ENCODE data around the gene C11orf86. TPM values are rescaled to one million over a fixed set of nuclear protein-coding genes. Genes with fewer than 3 reads are reported as not detected.

C11orf86 gene
- total and polyA plus RNA-seq, 2 of the 8 experiments (the other 6 are each of a cell fraction or from before 2014, with no cell fraction given), result 0.91 to 0.97 TPM

- no peaks in the 10 kb centered on the region for H3K79me1 ChIP-seq (ENCODE audit: low read depth, low read length)
- H3K79me2 ChIP-seq (ENCODE audit: control insufficient read depth in 1 of 2, insufficient read depth in 2 of 2, low read length in 2 of 2), result peaks cover 0 to 4% of the 10 kb centered on the region in 2 experiments; a peak in 1 of 4 replicates
- H3K23ac ChIP-seq (ENCODE audit: insufficient read length), result no peak overlapping the region
- no peak overlapping the region for H4K8ac ChIP-seq (ENCODE audit: extremely low read depth, insufficient read depth, low read length)
- peaks cover 4 to 12% (median 5%) of the 10 kb centered on the region in 4 experiments for H3K4me1 ChIP-seq (replicated peaks in 1 of 4; ENCODE audit: control insufficient read depth in 3 of 4, insufficient read depth in 4 of 4, low read length in 3 of 4)
- no peak overlapping the region for H3K14ac ChIP-seq (ENCODE audit: insufficient read length)
- POLR2A ChIA-PET (ENCODE audit: partially characterized antibody), result interaction anchor here (1.8 kb wide), 1 partner anchor 51 kb away, joined by 3 read pairs; no protein-coding TSS in a partner anchor
- FAIRE-seq (no peak), DNase-seq (ENCODE audit: low read depth in 1 of 2, low spot score in 2 of 2) (no peak)
- no peaks in the 10 kb centered on the region for H3K9me3 ChIP-seq (ENCODE audit: insufficient read depth in 2 of 2, low read depth in 1 of 2, low read length in 1 of 2)
- no peak overlapping the region; a peak in 1 of 7 replicates for H3K9ac ChIP-seq (replicated peaks in 1 of 4; ENCODE audit: extremely low read depth in 1 of 4, low read depth in 3 of 4, low read length in 3 of 4)
- H2AK5ac ChIP-seq (ENCODE audit: low read depth, low read length), result peak overlapping the region; percentile 96; the same call in 1 of the 2 replicates
- no peak overlapping the region for H2BK120ac ChIP-seq (replicated peaks; ENCODE audit: low read depth, low read length)
- no peak overlapping the region for H4K91ac ChIP-seq (replicated peaks; ENCODE audit: insufficient read length, low read length)
- H2AFZ ChIP-seq (ENCODE audit: low read length), result no peak overlapping the region
- no peak overlapping the region for H3K27ac ChIP-seq (ENCODE audit: low read depth, low read length)
- no peaks in the 10 kb centered on the region for H3K36me3 ChIP-seq (ENCODE audit: control insufficient read depth in 2 of 4, insufficient read depth in 4 of 4, low read length in 3 of 4)
- no peaks in the 10 kb centered on the region for H3K27me3 ChIP-seq (replicated peaks in 1 of 4; ENCODE audit: control insufficient read depth in 3 of 4, extremely low read depth in 1 of 4, insufficient read depth in 3 of 4, low read length in 3 of 4)
- no peak overlapping the region for H3K18ac ChIP-seq (ENCODE audit: extremely low read depth, low read length)
- H2BK12ac ChIP-seq (ENCODE audit: low read depth, low read length), result no peak overlapping the region
- H3K23me2 ChIP-seq (ENCODE audit: low read depth, low read length), result no peaks in the 10 kb centered on the region; the same call in 1 of the 2 replicates
- no peaks in the 10 kb centered on the region for H4K20me1 ChIP-seq (replicated peaks in 1 of 2; ENCODE audit: control insufficient read depth in 1 of 2, insufficient read depth in 2 of 2, low read length in 2 of 2)
- no peak overlapping the region for H3K4ac ChIP-seq (replicated peaks; ENCODE audit: insufficient read length, low read depth, low read length)
- no peak overlapping the region for H2BK20ac ChIP-seq (ENCODE audit: low read length)
- no peak overlapping the region for H2BK15ac ChIP-seq (ENCODE audit: low read length)
- WGBS, 2 experiments (ENCODE audit: extremely low coverage in 1 of 2, insufficient coverage in 1 of 2, insufficient read length in 1 of 2, insufficient replicate concordance in 2 of 2, low coverage in 1 of 2, low lambda C conversion rate in 2 of 2, missing lambda C conversion rate in 1 of 2), result 87% methylated on average over 13 of the region's 13 CpGs; no CpG with 5 or more reads in 1 of the 2 experiments
- no peak overlapping the region for H3K4me2 ChIP-seq (ENCODE audit: insufficient read depth in 1 of 2, low read depth in 2 of 2, low read length in 2 of 2)
- H3K4me3 ChIP-seq (ENCODE audit: extremely low read depth in 1 of 4, insufficient read depth in 2 of 4, low read depth in 3 of 4, low read length in 4 of 4), result no peak overlapping the region
- H2BK5ac ChIP-seq (ENCODE audit: low read depth, low read length), result no peak overlapping the region
- TF ChIP-seq RFX5 (IDR thresholded peaks at IDR 0.05; ENCODE audit: borderline replicate concordance, low read depth, low read length) (no peak), TEAD4 (IDR thresholded peaks at IDR 0.05; ENCODE audit: low read depth, low read length) (no peak), SIRT6 (IDR thresholded peaks at IDR 0.05; ENCODE audit: low read length) (no peak), CTBP2 (IDR thresholded peaks at IDR 0.05; ENCODE audit: borderline replicate concordance, insufficient read depth, insufficient read length, low read length) (no peak), CBX8 (IDR thresholded peaks at IDR 0.05; ENCODE audit: borderline replicate concordance, low read depth, low read length) (no peak)
- CTCF ChIA-PET (ENCODE audit: partially characterized antibody), result interaction anchor here (0.6 to 4.3 kb wide), 7 partner anchors 9 to 260 kb away, joined by 3 to 16 read pairs (median 4); no protein-coding TSS in a partner anchor
- no peak overlapping the region for H4K5ac ChIP-seq (ENCODE audit: insufficient read length, low read depth, low read length)
- H3K56ac ChIP-seq (replicated peaks; ENCODE audit: insufficient read length, low read depth, low read length), result no peak overlapping the region
Measured at GRCh38 chr11:66953081-66953833, 21.8 kb upstream of the C11orf86 start.
